Measurements from ENCODE around the gene NAXE. TPM values are rescaled to one million over a fixed set of nuclear protein-coding genes. Genes with fewer than 3 reads are reported as not detected.

Gene NAXE
- polyA plus RNA-seq, 2 of the 4 experiments (the other 2 are of a cell fraction): 81.4 to 119 TPM

GRCh38 chr1:156584813-156585212, 6.8 kb upstream of the NAXE start:
- no peak for FAIRE-seq
- POLR2A ChIA-PET: no interaction called here
- Histone ChIP-seq H3K4me1 (0 out of 3 replicates have a peak, but pooled peaks cover 4% of the 10 kb centered on the region), H3K4me2 (no peak overlapping the region), H3K27ac (no peak overlapping the region; a peak in 1 of 6 replicates), H3K9me3 (no peaks in the 10 kb centered on the region), H3K4me3 (no peak overlapping the region)
- 44% methylated on average over 10 of the region's 11 CpGs for WGBS (ENCODE audit: missing lambda C conversion rate)
- DNase-seq (ENCODE audit: low read depth in 1 of 2, low spot score in 1 of 2): peak in 1 of 2 experiments; percentile 57
- ATAC-seq: peak; percentile 48 to 79; a peak in 3 of 6 replicates
- no peak for TF ChIP-seq GATA3 (IDR thresholded peaks at IDR 0.05; ENCODE audit: borderline replicate concordance)
- TF ChIP-seq SREBF2 (IDR thresholded peaks at IDR 0.05): no peak
- TF ChIP-seq JUNB (IDR thresholded peaks at IDR 0.05): no peak
- TF ChIP-seq KDM1A (IDR thresholded peaks at IDR 0.05; ENCODE audit: low read depth): no peak
- TF ChIP-seq NR3C1 (IDR thresholded peaks at IDR 0.05): no peak
- no peak for TF ChIP-seq TP53 (CRISPR knock-in tag; IDR thresholded peaks at IDR 0.05)
- TF ChIP-seq CTCF (IDR thresholded peaks at IDR 0.05): 0 out of 3 replicates have a peak, but pooled peaks have one; percentile 23
- TF ChIP-seq HOXB5 (CRISPR knock-in tag; IDR thresholded peaks at IDR 0.05): no peak
- TF ChIP-seq RNF2 (IDR thresholded peaks at IDR 0.05; ENCODE audit: borderline replicate concordance, low read depth): no peak
- TF ChIP-seq FOXS1 (CRISPR knock-in tag; IDR thresholded peaks at IDR 0.05): no peak
- TF ChIP-seq MAFK (IDR thresholded peaks at IDR 0.05; ENCODE audit: partially characterized antibody): no peak
- TF ChIP-seq JUN (IDR thresholded peaks at IDR 0.05): no peak
- TF ChIP-seq SMC3 (IDR thresholded peaks at IDR 0.05): 0 out of 3 replicates have a peak, but pooled peaks have one; percentile 16
- no peak for TF ChIP-seq CHD4 (IDR thresholded peaks at IDR 0.05; ENCODE audit: borderline replicate concordance)
- CTCF ChIA-PET: interaction anchor here (0.8 to 12.5 kb wide), 13 partner anchors 10 to 199 kb away, joined by 3 to 135 read pairs (median 4); partner anchors contain the start of genes GPATCH4, IQGAP3 and MEF2D

GRCh38 chr1:156586323-156586722, 5.3 kb upstream of the NAXE start:
- no peak overlapping the region for H3K4me3 ChIP-seq
- DNase-seq (ENCODE audit: low read depth in 1 of 2, low spot score in 1 of 2): no peak
- peaks cover 10% of the 10 kb centered on the region; the same call in 2 of the 3 replicates for H3K4me1 ChIP-seq
- H3K4me2 ChIP-seq: no peak overlapping the region
- POLR2A ChIA-PET: no interaction called here
- FAIRE-seq: no peak
- 58% methylated on average over 4 of the region's 4 CpGs for WGBS (ENCODE audit: missing lambda C conversion rate)
- no peak for TF ChIP-seq MAZ (IDR thresholded peaks at IDR 0.05; ENCODE audit: borderline replicate concordance, low read depth, low read length)
- no peak for TF ChIP-seq RFX5 (IDR thresholded peaks at IDR 0.05)
- TF ChIP-seq FOSB (CRISPR knock-in tag; IDR thresholded peaks at IDR 0.05): no peak
- no peak for TF ChIP-seq BHLHE40 (IDR thresholded peaks at IDR 0.05; ENCODE audit: low read depth, low read length)
- no peak for TF ChIP-seq RAD21 (conservative IDR thresholded peaks at IDR 0.05 in 1 of 2, IDR thresholded peaks at IDR 0.05 in 1 of 2)
- no peak for TF ChIP-seq RARB (CRISPR knock-in tag; IDR thresholded peaks at IDR 0.05)
- no peak for TF ChIP-seq HOXA7 (CRISPR knock-in tag; IDR thresholded peaks at IDR 0.05)
- no peak for TF ChIP-seq KDM1A (IDR thresholded peaks at IDR 0.05; ENCODE audit: low read depth)
- no peak for TF ChIP-seq ZNF302 (CRISPR knock-in tag; IDR thresholded peaks at IDR 0.05)
- no peak for TF ChIP-seq MYC (IDR thresholded peaks at IDR 0.05; ENCODE audit: borderline replicate concordance, low read length)
- no peak for TF ChIP-seq SMC3 (IDR thresholded peaks at IDR 0.05)
- TF ChIP-seq POLR2AphosphoS2 (conservative IDR thresholded peaks at IDR 0.05; ENCODE audit: low read length): no peak
- TF ChIP-seq ELK1 (IDR thresholded peaks at IDR 0.05; ENCODE audit: low read depth, low read length): no peak
- no peak for TF ChIP-seq EHF (CRISPR knock-in tag; IDR thresholded peaks at IDR 0.05)
- no peak for TF ChIP-seq RCOR1 (IDR thresholded peaks at IDR 0.05; ENCODE audit: low read depth, low read length)
- ATAC-seq: no peak
- CTCF ChIA-PET: interaction anchor here (0.7 to 12.5 kb wide), 19 partner anchors 10 to 273 kb away, joined by 3 to 135 read pairs (median 4); partner anchors contain the start of genes GPATCH4, HAPLN2, IQGAP3 and MEF2D
- H3K9me3 ChIP-seq: no peaks in the 10 kb centered on the region
- H3K27ac ChIP-seq: no peak overlapping the region

Data from A549 (cell line).